Caco-2 (cell line): ENCODE data around the gene SNX3. TPM values are rescaled to one million over a fixed set of nuclear protein-coding genes. Genes with fewer than 3 reads are reported as not detected.

Source experiments
- BruUV-seq: library from RNA; stranded (reverse); fragments of 400-500 nt; replicated peaks from 2 replicates; lab custom pipeline; 2021; lab: Mats Ljungman, UMichigan
- CTCF ChIA-PET: fragments of 300-600 bp; sonication (Branson Sonifier 250); formaldehyde crosslinking; loops from one replicate; lab custom pipeline; 2022; ENCODE audit warnings: antibody characterized with exemption; lab: Charles Lee
- POLR2A ChIA-PET: fragments of 300-600 bp; sonication (Branson Sonifier 250); formaldehyde crosslinking; loops from one replicate; lab custom pipeline; 2022; ENCODE audit warnings: antibody characterized with exemption; lab: Charles Lee
- DNase-seq, 2 experiments: peaks; one replicate each; pipeline versions ENCODE4 v3.0.0 to v3.0.0-alpha.2; 2020 to 2022
- H3K27me3 ChIP-seq: replicated peaks from 2 replicates; pipeline ENCODE4 v1.6.0; 2011; ENCODE audit warnings: low read length; ENCODE audit not compliant: control insufficient read depth, insufficient read depth
- H3K36me3 ChIP-seq: 2 replicates; pipeline ENCODE4 v1.5.1; 2011; ENCODE audit warnings: low read length; ENCODE audit not compliant: control insufficient read depth, insufficient read depth
- H3K4me1 ChIP-seq: fragments of 250-450 bp; sonication (Bioruptor Pico); 2 replicates; pipeline ENCODE4 v1.5.1; 2020; ENCODE audit warnings: mild to moderate bottlenecking
- H3K4me3 ChIP-seq: 2 replicates; pipeline ENCODE4 v1.5.1; 2011; ENCODE audit warnings: low read depth, mild to moderate bottlenecking, control low read depth, low read length
- H3K9me3 ChIP-seq: fragments of 250-450 bp; sonication (Bioruptor Pico); 2 replicates; pipeline ENCODE4 v1.5.1; 2020; ENCODE audit warnings: mild to moderate bottlenecking, moderate library complexity
- H3K27ac Mint-ChIP-seq: one replicate; pipeline ENCODE4 v1.8.0; 2022; ENCODE audit warnings: mixed read lengths; ENCODE audit not compliant: unreplicated experiment
- H3K27me3 Mint-ChIP-seq: one replicate; pipeline ENCODE4 v1.8.0; 2022; ENCODE audit warnings: mixed read lengths; ENCODE audit not compliant: insufficient read depth, unreplicated experiment
- H3K36me3 Mint-ChIP-seq: one replicate; pipeline ENCODE4 v1.8.0; 2022; ENCODE audit warnings: mild to moderate bottlenecking, mixed read lengths; ENCODE audit not compliant: insufficient read depth, unreplicated experiment
- H3K4me1 Mint-ChIP-seq: one replicate; pipeline ENCODE4 v1.8.0; 2022; ENCODE audit warnings: low read depth, mixed read lengths; ENCODE audit not compliant: unreplicated experiment
- H3K4me3 Mint-ChIP-seq: one replicate; pipeline ENCODE4 v1.8.0; 2022; ENCODE audit warnings: mild to moderate bottlenecking, moderate library complexity, mixed read lengths; ENCODE audit not compliant: unreplicated experiment
- H3K9me3 Mint-ChIP-seq: one replicate; pipeline ENCODE4 v1.8.0; 2022; ENCODE audit warnings: mixed read lengths; ENCODE audit not compliant: unreplicated experiment
- CTCF ChIP-seq, 2 experiments: fragments of 200-600 bp in 1 of 2; IDR thresholded peaks; 1 replicate in 1 of 2; 2 replicates in 1 of 2; pipeline versions ENCODE4 v1.5.1 to v1.8.0; 2011 to 2022; ENCODE audit warnings: antibody characterized with exemption in 1 of 2, control low read depth in 1 of 2, inconsistent platforms in 1 of 2, low read depth in 1 of 2, low read length in 1 of 2, mild to moderate bottlenecking in 1 of 2, moderate library complexity in 1 of 2; ENCODE audit not compliant: insufficient read depth in 1 of 2, severe bottlenecking in 1 of 2, unreplicated experiment in 1 of 2
- intact Hi-C: fragments of 100-400 bp; cut with micrococcal nuclease; formaldehyde crosslinking; loops from one replicate; pipeline ENCODE4 v1.10.0; 2022; ENCODE audit not compliant: unreplicated experiment
- total RNA-seq: library from RNA; stranded (reverse); gene quantifications from 2 replicates; pipeline ENCODE4 v1.2.3, GENCODE V29; 2022

SNX3 gene
- total RNA-seq, 1 experiment from 2014 or later, result 114 TPM

- POLR2A ChIA-PET, result no interaction called here
Measured at GRCh38 chr6:108174371-108175175, 86.3 kb downstream of the SNX3 start.

GRCh38 chr6:108171918-108172516 lies 88.8 kb downstream of the SNX3 start:
- Mint-ChIP-seq H3K4me1 (no peaks in the 10 kb centered on the region), H3K4me3 (no peak overlapping the region), H3K27ac (no peak overlapping the region), H3K36me3 (no peaks in the 10 kb centered on the region), H3K27me3 (no peaks in the 10 kb centered on the region), H3K9me3 (no peaks in the 10 kb centered on the region)
- no peak for DNase-seq
- no peak for TF ChIP-seq CTCF (IDR thresholded peaks at IDR 0.05; ENCODE audit: insufficient read depth in 1 of 2, low read depth in 1 of 2, low read length in 1 of 2, severe bottlenecking in 1 of 2, unreplicated experiment in 1 of 2)
- ChIA-PET CTCF (no interaction called here), POLR2A (no interaction called here)
- Histone ChIP-seq H3K36me3 (no peaks in the 10 kb centered on the region), H3K4me3 (no peak overlapping the region), H3K27me3 (no peaks in the 10 kb centered on the region), H3K4me1 (no peaks in the 10 kb centered on the region), H3K9me3 (no peaks in the 10 kb centered on the region)
- intact Hi-C loops, result loop anchor here (10.0 kb wide), 1 partner anchor 323 kb away; no protein-coding TSS in a partner anchor
- no TSS peak for BruUV-seq

More at GRCh38 chr6:108174371-108175175, 86.3 kb downstream of the SNX3 start:
- BruUV-seq, result no TSS peak
- no peak for TF ChIP-seq CTCF (IDR thresholded peaks at IDR 0.05; ENCODE audit: insufficient read depth in 1 of 2, low read depth in 1 of 2, low read length in 1 of 2, severe bottlenecking in 1 of 2, unreplicated experiment in 1 of 2)
- Mint-ChIP-seq H3K4me1 (no peaks in the 10 kb centered on the region), H3K27ac (no peak overlapping the region), H3K27me3 (no peaks in the 10 kb centered on the region), H3K9me3 (no peaks in the 10 kb centered on the region), H3K4me3 (peak overlapping the region; percentile 72), H3K36me3 (no peaks in the 10 kb centered on the region)
- no peaks in the 10 kb centered on the region for H3K36me3 ChIP-seq
- no peaks in the 10 kb centered on the region for H3K4me1 ChIP-seq
- no peak overlapping the region for H3K4me3 ChIP-seq
- no peaks in the 10 kb centered on the region for H3K9me3 ChIP-seq
- H3K27me3 ChIP-seq, result no peaks in the 10 kb centered on the region
- intact Hi-C loops, result loop anchor here (10.0 kb wide), 1 partner anchor 320 kb away; no protein-coding TSS in a partner anchor
- DNase-seq, result no peak
- CTCF ChIA-PET, result interaction anchor here (1.2 kb wide), 1 partner anchor 40 kb away, joined by 3 read pairs; no protein-coding TSS in a partner anchor

- H3K27me3 Mint-ChIP-seq, result no peaks in the 10 kb centered on the region
- ChIA-PET CTCF (no interaction called here), POLR2A (no interaction called here)
- no peak overlapping the region for H3K27ac Mint-ChIP-seq
- Histone ChIP-seq H3K4me3 (no peak overlapping the region), H3K4me1 (no peaks in the 10 kb centered on the region), H3K9me3 (no peaks in the 10 kb centered on the region), H3K27me3 (no peaks in the 10 kb centered on the region), H3K36me3 (no peaks in the 10 kb centered on the region)
- no peak for TF ChIP-seq CTCF (IDR thresholded peaks at IDR 0.05; ENCODE audit: insufficient read depth in 1 of 2, low read depth in 1 of 2, low read length in 1 of 2, severe bottlenecking in 1 of 2, unreplicated experiment in 1 of 2)
- BruUV-seq, result no TSS peak
- DNase-seq, result no peak
- no peaks in the 10 kb centered on the region for H3K36me3 Mint-ChIP-seq
- H3K4me3 Mint-ChIP-seq, result no peak overlapping the region
- H3K4me1 Mint-ChIP-seq, result peaks cover 2% of the 10 kb centered on the region
- intact Hi-C loops, result loop anchor here (10.0 kb wide), 1 partner anchor 323 kb away; no protein-coding TSS in a partner anchor
- no peaks in the 10 kb centered on the region for H3K9me3 Mint-ChIP-seq
Measured at GRCh38 chr6:108171291-108171917, 89.4 kb downstream of the SNX3 start.
